Loucy (cell line): ENCODE data around the gene CFAP100.

Source experiments
- H2AFZ ChIP-seq: fragments of 200-600 bp; sonication (generic); 2 replicates; pipeline ENCODE4 v1.6.0; 2016; ENCODE audit warnings: antibody characterized with exemption, mild to moderate bottlenecking, low read length, moderate library complexity
- H3F3A ChIP-seq: fragments of 200-600 bp; 2 replicates; pipeline ENCODE4 v1.6.0; 2016; ENCODE audit warnings: antibody characterized with exemption, low read depth, mild to moderate bottlenecking
- H3K27me3 ChIP-seq: fragments of 200-600 bp; sonication (generic); 2 replicates; pipeline ENCODE4 v1.6.1; 2014; ENCODE audit warnings: low read length, mild to moderate bottlenecking; ENCODE audit not compliant: insufficient read depth, poor library complexity, severe bottlenecking
- H3K36me3 ChIP-seq: fragments of 200-600 bp; sonication (generic); 2 replicates; pipeline ENCODE4 v1.6.1; 2016; ENCODE audit warnings: low read length; ENCODE audit not compliant: insufficient read depth
- H3K4me1 ChIP-seq: fragments of 200-600 bp; sonication (generic); 2 replicates; pipeline ENCODE4 v1.5.1; 2014; ENCODE audit warnings: low read length, mild to moderate bottlenecking; ENCODE audit not compliant: insufficient read depth, poor library complexity, severe bottlenecking
- H3K4me2 ChIP-seq: fragments of 200-600 bp; sonication (generic); 2 replicates; pipeline ENCODE4 v1.6.0; 2014; ENCODE audit warnings: antibody characterized with exemption, low read length, low read depth, mild to moderate bottlenecking; ENCODE audit not compliant: poor library complexity, severe bottlenecking
- H3K4me3 ChIP-seq: fragments of 200-600 bp; sonication (generic); 2 replicates; pipeline ENCODE4 v1.5.1; 2014; ENCODE audit warnings: low read length, mild to moderate bottlenecking, mixed read lengths; ENCODE audit not compliant: poor library complexity, severe bottlenecking
- H3K79me2 ChIP-seq: fragments of 200-600 bp; sonication (generic); 2 replicates; pipeline ENCODE4 v1.6.1; 2014; ENCODE audit warnings: low read length; ENCODE audit not compliant: insufficient read depth
- H3K9ac ChIP-seq: fragments of 200-600 bp; sonication (generic); 2 replicates; pipeline ENCODE4 v1.6.0; 2014; ENCODE audit warnings: mild to moderate bottlenecking, low read depth, low read length, moderate library complexity; ENCODE audit not compliant: poor library complexity, severe bottlenecking
- H3K9me2 ChIP-seq: fragments of 200-600 bp; sonication (generic); replicated peaks from 2 replicates; pipeline ENCODE4 v1.6.1; 2016; ENCODE audit warnings: low read depth, low read length, mixed read lengths
- H3K9me3 ChIP-seq: fragments of 200-600 bp; sonication (generic); 2 replicates; pipeline ENCODE4 v1.6.1; 2014; ENCODE audit warnings: mild to moderate bottlenecking, antibody characterized with exemption, low read length, low read depth; ENCODE audit not compliant: insufficient read depth
- H4K20me1 ChIP-seq: fragments of 200-600 bp; sonication (generic); 2 replicates; pipeline ENCODE4 v1.6.0; 2014; ENCODE audit warnings: antibody characterized with exemption, low read length, mild to moderate bottlenecking; ENCODE audit not compliant: insufficient read depth, poor library complexity, severe bottlenecking
- CTCF ChIP-seq: fragments of 200-600 bp; sonication (generic); conservative IDR thresholded peaks from 2 replicates; pipeline ENCODE4 v1.5.1; 2014; ENCODE audit warnings: mild to moderate bottlenecking, antibody characterized with exemption, low read length
- EZH2phosphoT487 ChIP-seq: fragments of 200-600 bp; IDR thresholded peaks from 2 replicates; pipeline ENCODE4 v1.6.1; 2018; ENCODE audit warnings: antibody characterized with exemption, mild to moderate bottlenecking, moderate library complexity, borderline replicate concordance

Gene CFAP100

GRCh38 chr3:126424751-126425150 lies 30.0 kb downstream of the CFAP100 start:
- Histone ChIP-seq H3K4me3 (no peak overlapping the region), H3K9me2 (no peaks in the 10 kb centered on the region), H3K9me3 (peaks cover 13% of the 10 kb centered on the region; the same call in 1 of the 2 replicates), H2AFZ (no peak overlapping the region), H3K36me3 (no peaks in the 10 kb centered on the region), H3K27me3 (no peaks in the 10 kb centered on the region), H3K9ac (no peak overlapping the region), H3K4me1 (no peaks in the 10 kb centered on the region), H3K79me2 (no peaks in the 10 kb centered on the region), H4K20me1 (no peaks in the 10 kb centered on the region), H3K4me2 (no peak overlapping the region), H3F3A (no peaks in the 10 kb centered on the region)
- TF ChIP-seq CTCF: no peak

GRCh38 chr3:126431103-126431534 lies 36.4 kb downstream of the CFAP100 start:
- Histone ChIP-seq H3K79me2 (no peaks in the 10 kb centered on the region), H3F3A (no peaks in the 10 kb centered on the region), H4K20me1 (no peaks in the 10 kb centered on the region), H3K27me3 (no peaks in the 10 kb centered on the region), H3K4me1 (no peaks in the 10 kb centered on the region), H3K9me2 (no peaks in the 10 kb centered on the region), H3K9ac (no peak overlapping the region), H3K4me2 (no peak overlapping the region), H3K4me3 (no peak overlapping the region), H3K9me3 (peaks cover 6% of the 10 kb centered on the region; the same call in 1 of the 2 replicates), H3K36me3 (no peaks in the 10 kb centered on the region; the same call in 1 of the 2 replicates), H2AFZ (no peak overlapping the region)
- no peak for TF ChIP-seq CTCF
- TF ChIP-seq EZH2phosphoT487: no peak

- no peak for TF ChIP-seq EZH2phosphoT487
- no peak for TF ChIP-seq CTCF
- H3K9me2 ChIP-seq: no peaks in the 10 kb centered on the region
- H3K4me1 ChIP-seq: no peaks in the 10 kb centered on the region
- H3K79me2 ChIP-seq: no peaks in the 10 kb centered on the region
- H2AFZ ChIP-seq: no peak overlapping the region
- no peak overlapping the region for H3K9ac ChIP-seq
- H4K20me1 ChIP-seq: no peaks in the 10 kb centered on the region
- H3K4me2 ChIP-seq: no peak overlapping the region
- no peaks in the 10 kb centered on the region for H3K27me3 ChIP-seq
- H3K4me3 ChIP-seq: no peak overlapping the region
- H3K9me3 ChIP-seq: peaks cover 2% of the 10 kb centered on the region; the same call in 1 of the 2 replicates
- peaks cover 11% of the 10 kb centered on the region; the same call in 1 of the 2 replicates for H3K36me3 ChIP-seq
- no peaks in the 10 kb centered on the region for H3F3A ChIP-seq
Observed at GRCh38 chr3:126432361-126433104, 37.8 kb downstream of the CFAP100 start.
